Pons (tissue), 1 donor: ENCODE results near the gene STX2.
A peak's percentile ranks its signal among the peaks of the same experiment; 100 is the strongest.
"Not testable (repeated sequence)": the region's sequence is repeated elsewhere in the genome, so short reads cannot be mapped to it uniquely, and the experiment has no call there.

ENCODE experiments used
- DNase-seq: peaks from one replicate; pipeline ENCODE4 v3.0.0-alpha.2; 2016; ENCODE audit warnings: low spot score

Gene STX2

DNA sequence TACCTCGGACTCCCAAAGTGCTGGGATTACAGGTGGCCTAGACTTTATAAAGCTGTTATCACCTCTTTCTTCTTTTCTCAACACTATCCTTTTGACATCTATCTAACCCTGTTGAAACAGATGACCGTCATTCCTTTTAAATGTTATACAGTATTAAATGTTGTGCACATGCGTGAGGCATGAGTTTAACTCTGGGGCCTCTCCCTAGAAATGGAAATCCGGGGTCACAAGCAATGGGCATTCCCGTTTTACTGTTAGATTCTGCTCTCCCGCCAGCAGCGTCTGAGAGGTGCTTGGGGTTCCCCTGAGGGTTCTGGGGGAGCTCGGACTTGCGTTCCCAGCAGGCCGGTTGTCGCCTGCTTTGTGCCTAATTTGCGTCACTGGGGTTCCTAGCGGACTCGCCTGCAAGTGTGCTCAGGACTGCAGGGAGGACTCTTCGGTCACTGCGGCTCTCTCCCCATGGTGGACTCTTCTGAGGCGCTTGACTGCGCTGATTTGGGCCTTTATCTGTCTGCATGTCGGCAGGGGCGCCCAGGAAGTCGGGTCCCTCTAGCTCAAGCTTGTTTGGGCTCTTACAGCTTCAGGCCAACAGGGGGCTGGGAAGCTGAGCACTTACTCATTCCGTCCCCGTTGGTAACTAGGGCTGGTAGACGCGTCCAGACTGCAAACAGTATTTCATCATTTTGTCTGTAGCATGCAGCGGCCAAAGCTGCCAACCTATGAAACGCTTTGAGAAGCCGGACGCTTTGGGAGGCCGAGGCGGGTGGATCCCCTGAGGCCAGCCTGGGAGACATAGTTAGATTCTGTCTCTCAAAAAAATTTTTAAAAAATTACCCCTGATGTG is 31.6 kb upstream of the STX2 start:
- peak; percentile 75 for DNase-seq

DNA sequence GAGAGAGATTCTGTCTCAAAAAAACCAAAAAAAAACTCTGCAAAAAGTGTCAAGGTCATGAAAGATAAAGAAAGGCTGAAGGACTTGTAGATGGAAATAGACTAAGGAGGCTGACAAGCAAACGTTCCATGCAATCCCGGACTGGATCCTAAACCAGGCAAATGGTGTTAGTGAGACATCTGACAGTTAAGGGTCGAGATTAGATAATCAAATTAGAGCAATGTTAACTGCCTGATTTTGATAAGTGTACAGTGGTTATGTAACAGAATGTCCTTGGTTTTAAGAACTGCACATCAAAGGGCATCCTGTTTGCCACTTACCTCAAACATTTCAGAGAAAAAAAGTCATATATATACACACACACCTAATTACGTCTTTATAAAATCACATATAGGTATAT is 29.4 kb upstream of the STX2 start:
- no peak for DNase-seq

DNA sequence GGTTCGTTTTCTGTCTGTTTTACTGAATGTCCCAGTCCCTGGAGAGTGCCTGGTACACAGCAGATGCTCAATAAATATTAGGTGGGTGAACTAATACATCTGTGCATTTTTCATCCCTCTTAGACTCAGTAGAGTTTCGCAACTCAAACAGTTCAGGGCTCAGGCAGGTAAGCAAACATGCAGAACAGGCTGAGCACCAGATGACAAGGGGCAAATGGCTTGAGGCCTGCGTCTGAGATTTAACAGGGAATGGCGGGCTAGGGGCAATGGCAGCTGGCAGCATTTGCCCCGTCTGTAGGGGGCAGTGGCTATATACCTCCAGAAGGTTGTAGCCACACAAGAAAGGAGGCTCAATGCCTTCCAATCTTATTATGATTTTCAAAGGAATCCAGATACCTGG is 24.2 kb upstream of the STX2 start:
- DNase-seq: no peak

DNA sequence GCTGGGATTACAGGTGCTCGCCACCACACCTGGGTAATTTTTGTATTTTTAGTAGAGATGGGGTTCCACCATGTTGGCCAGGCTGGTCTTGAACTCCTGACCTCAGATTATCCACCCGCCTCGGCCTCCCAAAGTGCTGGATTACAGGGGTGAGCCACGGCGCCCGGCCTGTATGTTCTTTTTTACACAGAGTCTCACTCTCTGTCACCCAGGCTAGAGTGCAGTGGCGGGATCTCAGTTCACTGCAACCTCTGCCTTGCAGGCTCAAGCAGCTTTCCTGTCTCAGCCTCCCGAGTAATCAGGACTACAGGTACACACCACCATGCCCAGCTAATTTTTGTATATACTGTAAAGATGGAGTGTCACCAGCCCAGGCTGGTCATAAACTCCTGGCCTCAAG is 23.7 kb upstream of the STX2 start:
- DNase-seq: not testable (repeated sequence)

DNA sequence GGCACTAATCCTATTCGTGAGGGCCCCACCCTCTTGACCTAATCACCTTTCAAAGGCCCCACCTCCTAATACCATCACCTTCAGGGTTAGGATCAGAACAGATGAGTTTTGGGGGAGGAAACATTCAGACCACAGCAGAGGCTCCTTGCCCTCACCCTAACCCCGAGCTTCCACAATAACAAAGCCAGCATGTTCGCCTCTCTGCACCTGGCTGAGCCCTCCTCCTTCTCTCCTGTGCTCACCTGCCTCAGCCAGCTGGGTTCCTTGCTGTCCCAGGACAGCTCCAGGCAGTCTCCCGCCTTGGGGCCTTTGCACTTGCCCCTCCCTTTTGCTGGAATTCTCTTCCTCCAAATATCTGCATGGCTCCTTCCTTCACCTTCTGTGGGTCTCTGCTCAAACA is 23.1 kb upstream of the STX2 start:
- DNase-seq: no peak

DNA sequence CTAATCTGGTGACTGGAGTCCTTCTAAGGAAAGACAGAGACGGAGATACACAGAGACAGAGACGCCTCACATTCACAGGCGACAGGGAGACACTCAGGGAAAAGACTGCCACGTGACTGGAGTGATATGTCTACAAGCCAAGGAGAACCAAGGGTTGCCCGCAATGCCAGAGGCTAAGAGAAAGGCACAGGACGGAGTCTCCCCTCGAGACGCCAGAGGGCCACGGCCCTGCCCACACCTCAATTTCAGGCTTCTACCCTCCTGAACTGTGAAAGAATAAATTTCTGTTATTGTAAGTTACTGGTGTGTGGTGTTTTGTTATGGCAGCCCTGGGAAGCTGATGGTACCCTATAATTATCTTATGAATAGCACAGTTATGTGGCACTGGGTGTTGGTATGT is 21.3 kb upstream of the STX2 start:
- DNase-seq: no peak

DNA sequence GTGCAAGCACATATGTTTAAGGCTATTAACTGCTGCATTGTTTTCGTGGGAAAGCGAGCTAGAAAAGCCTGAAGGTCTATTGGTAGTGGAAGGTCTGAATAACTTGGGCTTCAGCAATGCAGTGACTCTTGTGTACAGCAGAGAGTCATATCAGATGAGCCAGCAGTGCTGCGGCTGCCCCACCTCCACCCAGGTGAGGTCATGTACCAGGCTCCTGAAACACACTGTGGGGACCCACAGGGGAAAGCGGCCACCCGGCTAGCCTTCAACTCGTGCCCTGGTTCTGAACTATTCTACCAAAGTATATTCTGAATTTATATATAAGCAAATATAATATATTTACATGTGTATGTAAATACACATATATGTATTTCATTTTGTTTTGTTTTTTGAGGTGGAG is 20.1 kb upstream of the STX2 start:
- no peak for DNase-seq

DNA sequence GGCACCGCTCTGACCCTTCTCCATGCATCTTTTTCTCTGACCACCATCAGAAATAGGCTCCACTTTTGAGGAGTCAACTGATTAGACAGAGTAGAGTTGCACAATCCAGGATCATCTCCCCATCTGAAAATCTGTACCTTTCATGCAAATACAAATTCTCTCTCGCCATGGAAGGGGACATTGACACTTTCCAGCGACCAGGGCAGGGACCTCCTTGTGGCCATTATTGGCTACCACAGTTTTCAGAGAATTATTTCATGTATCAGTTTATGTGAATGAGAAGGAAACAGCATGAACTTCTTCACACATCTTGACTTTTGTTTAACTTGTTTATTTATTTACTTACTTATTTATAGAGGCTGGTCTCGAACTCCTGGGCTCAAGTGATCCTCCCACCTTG is 19.0 kb upstream of the STX2 start:
- DNase-seq: no peak

DNA sequence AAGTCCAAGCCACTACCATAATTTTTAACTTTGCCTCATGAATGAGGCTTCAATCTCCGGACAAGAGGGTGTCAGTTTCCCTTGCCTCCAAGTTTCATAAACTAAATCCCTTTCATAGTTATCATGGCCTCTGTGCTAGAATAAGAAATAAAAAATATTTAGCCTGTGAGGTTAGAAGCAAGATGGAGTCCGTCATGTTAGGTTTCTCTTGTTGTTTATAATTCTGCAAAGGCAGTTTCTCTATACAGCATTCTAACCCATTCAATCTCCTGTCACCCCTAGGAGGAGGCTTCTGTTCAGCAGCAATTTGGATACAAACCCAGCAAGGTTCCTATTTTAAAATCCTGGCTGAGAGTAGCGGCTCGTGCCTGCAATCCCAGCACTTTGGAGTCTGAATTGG is 17.0 kb upstream of the STX2 start:
- DNase-seq: no peak

DNA sequence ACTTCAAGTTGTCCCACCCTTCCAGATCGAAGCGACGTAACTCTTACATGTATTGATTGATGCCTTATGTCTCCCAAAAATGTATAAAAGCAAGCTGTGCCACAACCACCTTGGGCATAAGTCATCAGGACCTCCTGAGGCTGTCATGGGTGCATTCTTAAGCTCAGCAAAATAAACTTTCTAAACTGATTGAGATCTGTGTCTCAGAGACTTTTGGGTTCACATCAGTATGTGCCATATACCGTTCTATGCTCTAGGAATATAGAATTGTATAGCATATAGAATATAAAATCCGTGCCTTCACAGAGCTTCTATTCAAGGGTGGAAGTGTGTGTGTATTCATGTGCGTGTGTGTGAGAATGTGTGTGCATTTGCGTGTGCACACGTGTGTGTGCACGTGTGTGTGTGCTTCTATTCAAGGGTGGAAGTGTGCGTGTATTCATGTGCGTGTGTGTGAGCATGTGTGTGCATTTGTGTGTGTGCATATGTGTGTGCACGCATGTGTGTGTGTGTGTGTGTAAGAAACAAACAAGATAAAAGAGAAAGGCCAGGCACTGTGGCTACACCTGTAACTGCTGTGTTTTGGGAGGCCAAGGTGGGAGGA is 11.5 kb upstream of the STX2 start:
- no peak for DNase-seq

DNA sequence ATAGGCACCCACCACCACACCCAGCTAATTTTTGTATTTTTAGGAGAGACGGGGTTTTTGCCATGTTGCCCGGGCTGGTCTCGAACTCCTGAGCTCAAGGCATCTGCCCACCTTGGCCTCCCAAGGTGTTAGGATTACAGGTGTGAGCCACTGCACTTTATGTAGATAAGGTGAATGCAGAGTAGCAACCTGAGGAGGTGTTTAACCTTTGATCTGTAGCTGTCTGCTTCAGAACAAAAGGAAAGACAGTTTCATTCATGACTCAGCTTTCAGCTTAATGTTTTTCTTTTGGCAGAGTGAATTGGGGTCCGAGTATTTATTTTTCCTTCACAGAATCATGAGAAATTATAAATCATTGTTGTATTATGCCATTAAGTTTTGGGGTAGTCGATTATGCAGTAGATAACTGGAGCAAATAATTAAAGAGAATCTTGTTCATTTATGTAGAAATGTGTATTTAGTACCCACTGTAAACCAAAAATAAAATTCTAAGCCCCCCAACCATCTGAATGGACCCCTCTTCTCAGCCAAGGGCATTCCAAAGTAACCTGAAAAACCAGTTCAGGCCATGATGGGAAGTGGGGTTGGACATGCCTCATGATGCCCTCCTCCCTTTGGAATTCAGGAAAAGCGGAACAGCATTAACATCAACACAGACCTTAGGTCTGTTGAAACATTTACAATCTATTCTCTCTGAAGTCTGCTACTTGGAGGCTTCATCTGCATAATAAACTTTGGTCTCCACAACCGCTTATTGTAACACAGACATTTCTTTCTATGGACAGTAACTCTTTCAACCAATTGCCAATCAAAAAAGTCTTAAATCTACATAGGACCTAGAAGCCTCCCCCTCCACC is 10.7 kb upstream of the STX2 start:
- DNase-seq: no peak

DNA sequence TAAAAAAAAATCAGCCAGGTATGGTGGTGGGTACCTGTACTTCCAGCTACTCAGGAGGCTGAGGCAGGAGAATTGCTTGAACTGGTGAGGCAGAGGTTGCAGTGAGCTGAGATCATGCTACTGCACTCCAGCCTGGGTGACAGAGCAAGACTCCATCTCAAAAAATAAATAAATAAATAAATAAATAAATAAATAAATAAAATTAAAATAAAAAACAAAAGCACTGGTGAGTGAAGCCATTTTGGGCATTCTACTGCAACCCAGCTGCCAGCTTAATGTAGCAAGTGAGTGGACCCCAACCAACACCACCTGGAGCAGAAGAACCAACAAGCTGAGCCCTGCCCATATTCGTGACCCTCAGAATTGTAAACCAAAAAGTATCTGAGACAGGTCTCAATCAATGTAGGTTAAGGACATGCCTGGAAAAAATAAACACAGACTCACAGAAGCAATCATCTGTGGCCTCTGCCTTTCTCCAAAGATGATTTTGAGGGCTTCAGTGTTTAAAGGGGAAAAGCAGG is 9.8 kb upstream of the STX2 start:
- not testable (repeated sequence) for DNase-seq

DNA sequence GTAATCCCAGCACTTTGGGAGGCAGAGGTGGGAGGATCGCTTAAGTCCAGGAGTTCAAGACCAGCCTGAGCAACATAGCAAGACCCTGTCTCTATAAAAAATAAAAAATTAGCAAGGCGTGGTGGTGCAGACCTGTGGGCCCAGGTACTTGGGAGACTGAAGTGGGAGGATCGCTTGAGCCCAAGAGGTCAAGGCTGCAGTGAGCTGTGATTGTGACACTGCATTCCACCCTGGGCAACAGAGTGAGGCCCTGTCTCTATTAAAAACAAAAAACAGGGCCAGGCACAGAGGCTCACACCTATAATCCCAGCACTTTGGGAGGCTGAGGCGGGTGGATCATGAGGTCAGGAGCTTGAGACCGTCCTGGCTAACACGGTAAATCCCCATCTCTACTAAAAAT is 9.1 kb upstream of the STX2 start:
- DNase-seq: not testable (repeated sequence)

DNA sequence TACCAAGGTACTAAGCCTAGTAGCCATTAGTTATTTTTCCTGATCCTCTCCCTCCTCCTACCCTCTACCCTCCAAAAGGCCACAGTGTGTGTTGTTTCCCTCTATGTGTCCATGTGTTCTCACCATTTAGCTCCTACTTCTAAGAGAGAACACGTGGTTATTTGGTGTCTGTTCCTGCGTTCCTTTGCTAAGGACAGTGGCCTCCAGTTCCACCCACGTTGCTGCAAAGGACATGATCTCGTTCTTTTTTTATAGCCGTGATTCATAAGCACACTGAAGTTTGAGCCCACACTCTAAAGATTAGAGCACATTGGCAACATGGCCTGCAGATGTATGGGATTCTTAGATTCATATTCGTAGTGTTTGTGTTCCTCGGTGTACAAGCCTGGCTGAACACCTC is 8.1 kb upstream of the STX2 start:
- DNase-seq: no peak

DNA sequence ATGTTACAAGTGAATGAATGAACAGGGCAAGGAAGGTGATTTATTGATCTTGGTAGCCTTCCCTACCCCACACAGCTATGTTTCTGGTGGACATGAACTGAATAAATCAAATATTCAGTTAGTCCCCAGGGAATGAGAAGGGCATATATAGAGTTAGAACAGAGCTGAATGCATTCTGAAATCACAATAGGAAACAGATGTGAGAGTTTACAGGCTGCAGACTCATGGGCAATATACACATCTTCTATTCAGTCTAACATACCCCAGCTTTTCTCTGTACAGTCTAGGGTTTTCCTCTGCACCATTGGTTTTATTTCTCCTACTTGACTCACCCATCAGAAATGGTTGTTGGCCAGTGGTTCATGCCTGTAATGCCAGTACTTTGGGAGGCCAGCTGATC is 7.3 kb upstream of the STX2 start:
- no peak for DNase-seq

DNA sequence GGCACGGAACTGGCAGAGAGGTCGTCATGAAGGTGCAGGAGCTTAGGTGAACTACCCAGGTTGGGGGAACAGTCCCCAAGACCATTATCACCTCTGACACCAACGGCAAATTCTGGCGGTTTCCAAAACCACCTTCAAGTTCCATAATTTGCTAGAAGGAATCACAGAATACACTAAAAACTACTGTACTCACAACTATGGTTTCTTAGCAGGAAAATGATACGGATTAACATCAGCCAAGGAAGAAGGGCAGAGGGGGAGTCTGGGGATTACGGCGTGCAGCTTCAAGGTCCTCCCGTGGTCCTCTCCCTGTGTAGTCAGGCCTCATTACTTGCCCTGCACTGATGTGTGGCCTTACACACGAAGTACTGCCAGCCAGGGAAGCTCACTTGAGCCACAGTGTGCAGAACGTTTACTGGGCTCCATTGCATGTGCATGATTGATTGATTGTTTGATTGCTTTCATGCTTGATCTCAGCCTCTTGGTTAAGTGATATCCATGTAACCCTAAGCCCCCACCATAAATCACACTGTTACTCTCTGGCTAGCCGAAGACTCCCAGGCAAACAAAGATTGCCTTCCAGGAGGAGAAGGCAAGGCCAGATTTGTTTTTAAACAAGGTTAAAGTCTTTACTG is 837 bp upstream of the STX2 start:
- no peak for DNase-seq

DNA sequence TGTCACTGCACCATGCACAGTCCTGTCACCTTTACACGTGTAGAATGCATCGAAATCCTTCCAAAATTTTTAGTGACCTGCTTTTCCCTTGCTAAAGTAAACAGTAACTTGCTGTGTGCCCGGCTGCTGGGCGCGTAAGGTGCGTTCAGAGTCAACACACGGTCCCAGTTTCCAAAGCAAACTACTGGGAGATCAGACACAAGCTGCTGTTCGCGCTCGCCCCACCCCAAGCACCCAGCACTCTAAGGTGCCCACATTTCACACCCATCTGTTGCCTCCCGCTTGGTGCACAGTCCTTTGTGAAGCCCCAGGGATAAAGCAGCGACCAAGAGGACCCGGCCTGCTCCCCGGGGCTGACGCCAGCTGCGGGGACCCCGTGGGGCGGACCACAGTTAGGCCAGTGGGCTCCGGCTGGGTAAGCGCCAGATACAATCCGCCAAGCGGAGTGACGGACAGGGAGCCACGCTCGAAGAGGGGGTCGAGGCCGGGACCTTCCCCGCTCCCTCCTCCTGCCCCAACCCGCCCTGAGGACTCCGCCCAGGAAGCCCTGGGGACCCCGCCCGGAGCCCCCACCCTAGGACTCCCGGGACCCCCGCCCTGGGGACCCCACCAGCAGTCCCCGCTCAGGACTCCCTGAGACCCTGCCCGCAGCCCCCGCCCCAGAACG is 633 bp downstream of the STX2 start:
- DNase-seq: no peak

DNA sequence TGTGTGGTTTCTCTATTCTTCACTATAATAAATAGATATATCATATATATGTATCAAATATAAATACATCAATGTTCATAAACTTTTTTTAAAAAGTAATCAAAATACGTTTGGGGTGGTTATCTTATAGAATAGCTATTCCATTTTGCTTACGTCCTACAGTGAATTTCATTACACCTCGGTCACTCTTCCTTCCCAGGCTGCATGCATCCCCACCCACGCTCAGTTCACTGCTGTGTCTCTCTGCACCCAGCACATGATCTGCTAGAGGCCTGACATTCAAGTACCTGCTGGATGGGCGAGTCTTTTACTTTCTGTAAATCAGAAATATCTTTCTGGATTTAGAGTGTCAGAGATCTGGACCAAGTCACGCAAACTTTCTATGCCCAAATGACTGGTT is 3.6 kb downstream of the STX2 start:
- no peak for DNase-seq

DNA sequence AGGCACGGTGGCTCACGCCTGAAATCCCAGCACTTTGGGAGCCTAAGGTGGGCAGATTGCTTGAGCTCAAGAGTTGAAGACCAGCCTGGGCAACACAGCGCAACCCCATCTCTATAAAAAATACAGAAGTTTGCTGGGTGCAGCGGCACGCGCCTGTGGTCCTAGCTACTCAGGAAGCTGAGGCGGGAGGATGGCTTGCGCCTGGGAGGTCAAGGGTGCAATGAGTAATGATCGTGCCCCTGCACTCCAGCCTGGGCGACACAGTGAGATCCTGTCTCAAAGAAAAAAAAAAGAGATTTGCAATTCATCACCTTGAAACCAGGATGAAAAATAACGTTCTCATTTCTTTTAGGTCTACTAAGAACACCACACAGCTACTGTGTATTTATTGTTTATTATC is 4.0 kb downstream of the STX2 start:
- DNase-seq: no peak

DNA sequence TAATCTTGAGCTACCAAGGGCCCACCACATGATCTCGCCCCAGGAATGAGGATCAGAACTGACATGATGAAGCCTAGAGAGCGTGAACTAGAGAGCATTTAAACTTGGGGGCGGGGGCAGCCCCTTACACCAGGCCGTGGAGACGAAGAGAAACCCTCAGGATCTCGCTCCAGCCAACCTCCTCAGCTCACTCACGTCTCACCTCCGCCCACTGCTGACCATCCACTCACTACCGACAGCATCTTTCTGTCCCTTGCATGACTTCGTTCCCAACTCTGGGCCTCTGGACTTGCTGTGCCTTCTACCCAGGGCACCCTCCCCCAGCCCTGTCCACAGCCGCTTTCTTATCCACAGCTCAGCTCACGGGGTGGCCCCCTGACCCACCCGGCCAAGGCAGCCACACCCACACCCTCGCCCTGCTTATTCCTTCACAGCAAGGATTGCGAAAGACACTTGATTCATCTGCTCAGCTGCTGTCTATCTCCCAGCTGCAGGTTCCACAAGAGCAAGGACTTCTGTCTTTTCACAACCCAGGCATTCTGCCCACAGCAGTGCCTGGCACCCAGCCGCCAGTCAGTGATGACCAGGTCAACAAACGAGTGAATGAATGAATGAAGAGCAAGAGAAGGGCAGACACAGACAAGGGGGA is 6.4 kb downstream of the STX2 start:
- peak; percentile 87 for DNase-seq

DNA sequence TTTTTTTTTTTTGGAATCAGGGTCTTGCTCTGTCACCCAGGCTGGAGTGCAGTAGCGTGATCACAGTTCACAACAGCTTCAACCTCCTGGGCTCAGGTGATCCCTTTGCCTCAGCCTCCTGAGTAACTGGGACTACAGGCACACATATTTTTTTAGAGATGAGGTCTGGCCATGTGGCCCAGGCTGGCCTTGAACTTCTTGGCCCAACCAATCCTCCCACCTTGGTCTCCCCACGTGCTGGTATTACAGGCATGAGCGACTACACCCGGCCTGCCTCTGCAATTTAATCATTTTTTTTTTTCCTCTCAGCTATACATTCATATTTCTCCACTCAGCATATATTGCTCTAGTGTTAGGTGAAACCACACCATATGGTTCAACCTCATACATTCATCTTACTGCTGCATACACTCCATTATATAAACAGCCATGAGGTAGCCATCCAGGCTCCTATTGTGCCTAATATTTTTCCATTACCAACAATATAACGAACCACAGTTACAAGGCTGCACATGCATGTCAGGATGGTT is 7.1 kb downstream of the STX2 start:
- no peak for DNase-seq
